ENCODE results near the gene FBXO36.

GRCh38 chr2:229974266-229974665 is 52.0 kb downstream of the FBXO36 start:
- TF ChIP-seq, protein P1, sequence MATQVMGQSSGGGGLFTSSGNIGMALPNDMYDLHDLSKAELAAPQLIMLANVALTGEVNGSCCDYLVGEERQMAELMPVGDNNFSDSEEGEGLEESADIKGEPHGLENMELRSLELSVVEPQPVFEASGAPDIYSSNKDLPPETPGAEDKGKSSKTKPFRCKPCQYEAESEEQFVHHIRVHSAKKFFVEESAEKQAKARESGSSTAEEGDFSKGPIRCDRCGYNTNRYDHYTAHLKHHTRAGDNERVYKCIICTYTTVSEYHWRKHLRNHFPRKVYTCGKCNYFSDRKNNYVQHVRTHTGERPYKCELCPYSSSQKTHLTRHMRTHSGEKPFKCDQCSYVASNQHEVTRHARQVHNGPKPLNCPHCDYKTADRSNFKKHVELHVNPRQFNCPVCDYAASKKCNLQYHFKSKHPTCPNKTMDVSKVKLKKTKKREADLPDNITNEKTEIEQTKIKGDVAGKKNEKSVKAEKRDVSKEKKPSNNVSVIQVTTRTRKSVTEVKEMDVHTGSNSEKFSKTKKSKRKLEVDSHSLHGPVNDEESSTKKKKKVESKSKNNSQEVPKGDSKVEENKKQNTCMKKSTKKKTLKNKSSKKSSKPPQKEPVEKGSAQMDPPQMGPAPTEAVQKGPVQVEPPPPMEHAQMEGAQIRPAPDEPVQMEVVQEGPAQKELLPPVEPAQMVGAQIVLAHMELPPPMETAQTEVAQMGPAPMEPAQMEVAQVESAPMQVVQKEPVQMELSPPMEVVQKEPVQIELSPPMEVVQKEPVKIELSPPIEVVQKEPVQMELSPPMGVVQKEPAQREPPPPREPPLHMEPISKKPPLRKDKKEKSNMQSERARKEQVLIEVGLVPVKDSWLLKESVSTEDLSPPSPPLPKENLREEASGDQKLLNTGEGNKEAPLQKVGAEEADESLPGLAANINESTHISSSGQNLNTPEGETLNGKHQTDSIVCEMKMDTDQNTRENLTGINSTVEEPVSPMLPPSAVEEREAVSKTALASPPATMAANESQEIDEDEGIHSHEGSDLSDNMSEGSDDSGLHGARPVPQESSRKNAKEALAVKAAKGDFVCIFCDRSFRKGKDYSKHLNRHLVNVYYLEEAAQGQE (IDR thresholded peaks at IDR 0.05; ENCODE audit: insufficient read depth in 1 of 2, low read depth in 2 of 2, low read length in 2 of 2), result no peak
- no peak for TF ChIP-seq POLR2AphosphoS5 (IDR thresholded peaks at IDR 0.05; ENCODE audit: low read depth, low read length)
- TF ChIP-seq SIN3A (IDR thresholded peaks at IDR 0.05; ENCODE audit: borderline replicate concordance, insufficient read depth, low read length), result no peak

All from PFSK-1 (cell line).